Smooth muscle cell (in vitro differentiated cells): Measurements from ENCODE around the gene TOLLIP. TPM values are rescaled to one million over a fixed set of nuclear protein-coding genes. Genes with fewer than 3 reads are reported as not detected.

Experiments used
- DNase-seq: peaks from one replicate; lab custom pipeline; 2025; ENCODE audit not compliant: unreplicated experiment; lab: John Stamatoyannopoulos, UW
- H2AFZ ChIP-seq: fragments of 200-600 bp; sonication (generic); 2 replicates; pipeline ENCODE4 v1.6.0; 2016; ENCODE audit warnings: antibody characterized with exemption, low read depth, mild to moderate bottlenecking
- H3F3A ChIP-seq: fragments of 200-600 bp; sonication (generic); 2 replicates; pipeline ENCODE4 v1.6.0; 2017; ENCODE audit warnings: antibody characterized with exemption, low read depth
- H3K27ac ChIP-seq: fragments of 200-600 bp; sonication (generic); 2 replicates; pipeline ENCODE4 v1.5.1; 2016; ENCODE audit warnings: low read depth, mild to moderate bottlenecking
- H3K27me3 ChIP-seq: fragments of 200-600 bp; sonication (generic); 2 replicates; pipeline ENCODE4 v1.6.1; 2016; ENCODE audit warnings: low read depth, mild to moderate bottlenecking
- H3K36me3 ChIP-seq: fragments of 200-600 bp; sonication (generic); 2 replicates; pipeline ENCODE4 v1.5.1; 2016; ENCODE audit warnings: low read depth
- H3K4me1 ChIP-seq: fragments of 200-600 bp; sonication (generic); 2 replicates; pipeline ENCODE4 v1.5.1; 2016; ENCODE audit warnings: low read depth
- H3K4me2 ChIP-seq: fragments of 200-600 bp; sonication (generic); 2 replicates; pipeline ENCODE4 v1.6.0; 2016; ENCODE audit warnings: mild to moderate bottlenecking
- H3K4me3 ChIP-seq: fragments of 200-600 bp; sonication (generic); 2 replicates; pipeline ENCODE4 v1.5.1; 2016; ENCODE audit warnings: mild to moderate bottlenecking
- H3K79me2 ChIP-seq: fragments of 200-600 bp; sonication (generic); 2 replicates; pipeline ENCODE4 v1.6.0; 2016; ENCODE audit warnings: low read depth, mild to moderate bottlenecking
- H3K9ac ChIP-seq: fragments of 200-600 bp; sonication (generic); 2 replicates; pipeline ENCODE4 v1.6.0; 2016; ENCODE audit warnings: low read depth
- H3K9me3 ChIP-seq: fragments of 200-600 bp; sonication (generic); replicated peaks from 2 replicates; pipeline ENCODE4 v1.5.1; 2016; ENCODE audit warnings: low read depth
- H4K20me1 ChIP-seq: fragments of 200-600 bp; sonication (generic); 2 replicates; pipeline ENCODE4 v1.6.0; 2016; ENCODE audit warnings: low read depth
- WGBS: methylation state at CpG from one replicate; pipeline ENCODE4 v1.1.7; 2016; ENCODE audit warnings: low lambda C conversion rate; 5-methylcytosine and 5-hydroxymethylcytosine counted together
- polyA plus RNA-seq: library from polyadenylated mRNA; unstranded; fragments of >200 nt; fragmentation: Nextera tagmentation; extraction: Ambion mirVana; gene quantifications from 2 replicates; pipeline ENCODE4 v1.2.1, GENCODE V29; 2016
- total RNA-seq: library from RNA; depleted of rRNA; stranded (reverse); fragments of >200 nt; gene quantifications from 2 replicates; pipeline ENCODE4 v1.2.3, GENCODE V29; 2014
- TF ChIP-seq, protein P1 (sequence below): fragments of 200-600 bp; sonication (generic); IDR thresholded peaks from 2 replicates; pipeline ENCODE4 v1.5.1; 2017; ENCODE audit warnings: borderline replicate concordance, mild to moderate bottlenecking, antibody characterized with exemption; ENCODE audit not compliant: insufficient read depth, poor library complexity, severe bottlenecking

The TOLLIP gene
- total and polyA plus RNA-seq, 2 experiments from 2014 or later: 20.3 to 63.0 TPM

DNA sequence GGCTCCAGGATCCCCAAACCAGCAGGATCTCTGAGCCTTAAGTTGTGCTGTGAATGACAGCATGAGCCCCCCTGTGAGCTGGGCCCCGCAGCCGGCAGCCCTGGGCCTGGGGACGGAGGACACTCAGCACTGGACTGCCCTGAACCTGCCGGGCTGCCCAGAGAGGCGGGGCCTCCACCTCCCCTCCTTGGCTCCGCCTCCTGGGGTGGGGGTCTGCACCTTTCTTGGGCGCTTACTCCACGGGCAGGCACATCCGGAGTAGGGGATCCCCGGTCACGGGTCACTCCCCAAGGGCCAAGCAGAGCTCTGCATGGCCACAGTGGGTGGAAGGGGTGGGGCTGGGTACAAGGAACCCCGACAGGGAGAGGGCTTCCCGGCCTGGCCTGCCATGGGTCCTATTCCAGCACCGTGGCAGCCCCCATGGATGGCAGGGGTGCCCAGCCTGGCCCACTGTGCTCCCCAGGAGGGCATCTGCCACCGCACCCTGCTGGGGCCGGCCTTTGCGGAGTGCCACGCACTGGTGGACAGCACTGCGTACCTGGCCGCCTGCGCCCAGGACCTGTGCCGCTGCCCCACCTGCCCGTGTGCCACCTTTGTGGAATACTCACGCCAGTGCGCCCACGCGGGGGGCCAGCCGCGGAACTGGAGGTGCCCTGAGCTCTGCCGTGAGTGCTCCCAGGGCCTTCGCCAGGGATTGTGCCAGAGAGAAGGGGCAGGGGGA lies 81.2 kb downstream of the TOLLIP start:
- Histone ChIP-seq H3K4me2 (no peak overlapping the region), H3K9ac (no peak overlapping the region), H3K79me2 (no peaks in the 10 kb centered on the region), H3K36me3 (no peaks in the 10 kb centered on the region), H4K20me1 (no peaks in the 10 kb centered on the region), H3K9me3 (no peaks in the 10 kb centered on the region), H3K4me3 (no peak overlapping the region), H3K27me3 (no peaks in the 10 kb centered on the region), H3F3A (no peaks in the 10 kb centered on the region), H2AFZ (no peak overlapping the region), H3K4me1 (no peaks in the 10 kb centered on the region), H3K27ac (no peak overlapping the region)
- TF ChIP-seq, protein P1, sequence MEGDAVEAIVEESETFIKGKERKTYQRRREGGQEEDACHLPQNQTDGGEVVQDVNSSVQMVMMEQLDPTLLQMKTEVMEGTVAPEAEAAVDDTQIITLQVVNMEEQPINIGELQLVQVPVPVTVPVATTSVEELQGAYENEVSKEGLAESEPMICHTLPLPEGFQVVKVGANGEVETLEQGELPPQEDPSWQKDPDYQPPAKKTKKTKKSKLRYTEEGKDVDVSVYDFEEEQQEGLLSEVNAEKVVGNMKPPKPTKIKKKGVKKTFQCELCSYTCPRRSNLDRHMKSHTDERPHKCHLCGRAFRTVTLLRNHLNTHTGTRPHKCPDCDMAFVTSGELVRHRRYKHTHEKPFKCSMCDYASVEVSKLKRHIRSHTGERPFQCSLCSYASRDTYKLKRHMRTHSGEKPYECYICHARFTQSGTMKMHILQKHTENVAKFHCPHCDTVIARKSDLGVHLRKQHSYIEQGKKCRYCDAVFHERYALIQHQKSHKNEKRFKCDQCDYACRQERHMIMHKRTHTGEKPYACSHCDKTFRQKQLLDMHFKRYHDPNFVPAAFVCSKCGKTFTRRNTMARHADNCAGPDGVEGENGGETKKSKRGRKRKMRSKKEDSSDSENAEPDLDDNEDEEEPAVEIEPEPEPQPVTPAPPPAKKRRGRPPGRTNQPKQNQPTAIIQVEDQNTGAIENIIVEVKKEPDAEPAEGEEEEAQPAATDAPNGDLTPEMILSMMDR: no peak
- 93% methylated on average over 31 of the region's 31 CpGs for WGBS
- DNase-seq: no peak

DNA sequence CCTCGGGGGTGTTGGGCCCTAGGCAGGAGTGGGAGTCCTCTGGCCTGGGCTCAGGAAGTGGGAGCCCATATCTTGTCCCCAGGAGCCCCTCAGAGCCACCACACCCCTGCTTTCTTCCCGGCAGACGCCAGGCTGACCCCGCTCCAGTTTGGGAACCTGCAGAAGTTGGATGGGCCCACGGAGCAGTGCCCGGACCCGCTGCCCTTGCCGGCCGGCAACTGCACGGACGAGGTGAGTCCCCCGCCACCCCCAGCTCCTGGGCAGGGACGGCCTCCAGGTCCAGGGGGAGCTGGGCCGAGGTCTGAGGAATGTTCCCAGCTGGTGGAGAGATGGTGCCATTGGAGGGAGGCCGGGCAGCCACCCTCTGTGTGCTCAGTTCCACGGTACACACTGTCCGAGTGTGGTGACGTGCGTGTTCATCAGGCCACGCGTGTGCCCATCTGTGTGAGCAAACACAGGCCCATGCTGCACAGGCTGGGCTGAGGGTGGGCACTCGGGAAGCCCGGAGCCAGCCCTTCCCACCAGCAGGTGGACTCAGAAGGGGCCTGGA lies 81.8 kb downstream of the TOLLIP start:
- Histone ChIP-seq H3K36me3 (no peaks in the 10 kb centered on the region), H3K4me1 (no peaks in the 10 kb centered on the region), H3K27ac (no peak overlapping the region), H4K20me1 (no peaks in the 10 kb centered on the region), H3K9me3 (no peaks in the 10 kb centered on the region), H3K27me3 (no peaks in the 10 kb centered on the region), H3F3A (no peaks in the 10 kb centered on the region), H3K4me3 (no peak overlapping the region), H3K9ac (no peak overlapping the region), H2AFZ (no peak overlapping the region), H3K4me2 (no peak overlapping the region), H3K79me2 (no peaks in the 10 kb centered on the region)
- no peak for DNase-seq
- TF ChIP-seq, protein P1: no peak
- 93% methylated on average over 21 of the region's 23 CpGs for WGBS

DNA sequence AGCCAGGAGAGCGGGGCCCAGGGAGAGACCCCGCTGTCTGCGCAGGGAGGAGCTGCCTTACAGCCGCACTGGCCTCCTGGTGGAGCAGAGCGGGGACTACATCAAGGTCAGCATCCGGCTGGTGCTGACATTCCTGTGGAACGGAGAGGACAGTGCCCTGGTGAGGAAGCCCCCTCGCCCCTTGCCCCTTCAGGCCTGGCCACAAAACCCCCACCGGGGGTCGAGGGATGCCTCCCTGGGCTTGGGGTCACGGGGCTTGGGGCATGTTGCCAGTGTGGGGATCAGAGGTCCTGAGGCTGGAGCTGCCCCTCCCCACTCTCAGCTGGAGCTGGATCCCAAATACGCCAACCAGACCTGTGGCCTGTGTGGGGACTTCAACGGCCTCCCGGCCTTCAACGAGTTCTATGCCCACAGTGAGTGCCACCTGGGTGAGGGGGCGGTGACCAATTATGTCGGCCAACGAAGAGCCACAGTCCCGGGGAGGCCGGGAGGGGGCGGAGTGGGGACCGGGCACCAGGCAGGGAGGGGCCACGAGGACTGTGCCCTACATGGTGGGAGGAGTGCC lies 82.4 kb downstream of the TOLLIP start:
- Histone ChIP-seq H3K79me2 (no peaks in the 10 kb centered on the region), H3K27ac (no peak overlapping the region), H3K4me2 (no peak overlapping the region), H2AFZ (no peak overlapping the region), H3K36me3 (no peaks in the 10 kb centered on the region), H3F3A (no peaks in the 10 kb centered on the region), H3K27me3 (no peaks in the 10 kb centered on the region), H3K4me1 (no peaks in the 10 kb centered on the region), H3K9ac (no peak overlapping the region), H3K9me3 (no peaks in the 10 kb centered on the region), H3K4me3 (no peak overlapping the region), H4K20me1 (no peaks in the 10 kb centered on the region)
- WGBS: 73% methylated on average over 5 of the region's 23 CpGs
- DNase-seq: no peak
- TF ChIP-seq, protein P1: no peak
